Muscle of leg (tissue), 11 donors: Measurements from ENCODE around the gene SERPINE1. TPM values are rescaled to one million over a fixed set of nuclear protein-coding genes. Genes with fewer than 3 reads are reported as not detected.
A peak's percentile ranks its signal among the peaks of the same experiment; 100 is the strongest.
"Not testable (repeated sequence)": the region's sequence is repeated elsewhere in the genome, so short reads cannot be mapped to it uniquely, and the experiment has no call there.

ENCODE experiments used
- DNase-seq: peaks from one replicate; pipeline ENCODE4 v3.0.0; 2013
- H3K27ac ChIP-seq: one replicate; pipeline ENCODE4 v1.5.1; 2013; ENCODE audit warnings: mild to moderate bottlenecking, low read length, control low read depth
- H3K27me3 ChIP-seq: one replicate; pipeline ENCODE4 v1.6.1; 2013; ENCODE audit warnings: low read length; ENCODE audit not compliant: control insufficient read depth, insufficient read depth
- H3K36me3 ChIP-seq: one replicate; pipeline ENCODE4 v1.6.1; 2013; ENCODE audit warnings: low read length; ENCODE audit not compliant: control insufficient read depth, insufficient read depth
- H3K4me1 ChIP-seq: one replicate; pipeline ENCODE4 v1.6.1; 2013; ENCODE audit warnings: low read length; ENCODE audit not compliant: control insufficient read depth, insufficient read depth
- H3K4me3 ChIP-seq: one replicate; pipeline ENCODE4 v1.5.1; 2013; ENCODE audit warnings: low read length, control low read depth
- H3K9me3 ChIP-seq: replicated peaks from 2 replicates; pipeline ENCODE4 v1.6.1; 2013; ENCODE audit warnings: low read depth, low read length; ENCODE audit not compliant: control insufficient read depth
- WGBS: methylation state at CpG from one replicate; pipeline ENCODE4 v1.1.5; 2013; ENCODE audit warnings: missing lambda C conversion rate; ENCODE audit not compliant: insufficient coverage; 5-methylcytosine and 5-hydroxymethylcytosine counted together
- polyA plus RNA-seq, 8 donors: library from polyadenylated mRNA; unstranded; fragments of 120-200 nt; gene quantifications; one replicate each; pipeline versions ENCODE4 v1.2.1 to v1.2.3, GENCODE V29; 2013; ENCODE audit warnings: inconsistent platforms in 1 of 8, low replicate concordance in 1 of 8; ENCODE audit not compliant: insufficient read length in 8 of 8, insufficient read depth in 1 of 8
- total RNA-seq: library from RNA; stranded (reverse); fragments of 120-200 nt; gene quantifications from one replicate; pipeline ENCODE4 v1.2.4, GENCODE V29; 2013

The SERPINE1 gene
- total and polyA plus RNA-seq, 9 donors = 1.6 to 8.5 (median 5.3) TPM

- no peak overlapping the region for H3K4me3 ChIP-seq
- H3K9me3 ChIP-seq = no peaks in the 10 kb centered on the region
- 93% methylated on average over 7 of the region's 9 CpGs for WGBS
- no peak overlapping the region for H3K27ac ChIP-seq
- no peaks in the 10 kb centered on the region for H3K27me3 ChIP-seq
- no peak for DNase-seq
- peaks cover 18% of the 10 kb centered on the region for H3K4me1 ChIP-seq
- peaks cover 31% of the 10 kb centered on the region for H3K36me3 ChIP-seq
Observed at GRCh38 chr7:101089876-101090275, 37.0 kb upstream of the SERPINE1 start.

- not testable (repeated sequence) for H3K4me1 ChIP-seq, H3K9me3 ChIP-seq, H3K4me3 ChIP-seq, DNase-seq, H3K27me3 ChIP-seq, H3K27ac ChIP-seq
- 100% methylated on average over 1 of the region's 53 CpGs for WGBS
- peaks cover 25% of the 10 kb centered on the region for H3K36me3 ChIP-seq
Observed at GRCh38 chr7:101092266-101092905, 34.5 kb upstream of the SERPINE1 start.

GRCh38 chr7:101093906-101094305, 33.0 kb upstream of the SERPINE1 start:
- WGBS = 60% methylated on average over 1 of the region's 4 CpGs
- Histone ChIP-seq H3K9me3 (no peaks in the 10 kb centered on the region), H3K27me3 (no peaks in the 10 kb centered on the region), H3K27ac (peak overlapping the region; percentile 35), H3K4me1 (peaks cover 5% of the 10 kb centered on the region), H3K36me3 (peaks cover 11% of the 10 kb centered on the region), H3K4me3 (no peak overlapping the region)
- DNase-seq = peak; percentile 69

GRCh38 chr7:101094376-101094775, 32.5 kb upstream of the SERPINE1 start:
- H3K9me3 ChIP-seq = no peaks in the 10 kb centered on the region
- H3K27me3 ChIP-seq = no peaks in the 10 kb centered on the region
- peaks cover 5% of the 10 kb centered on the region for H3K4me1 ChIP-seq
- 41% methylated on average over 6 of the region's 9 CpGs for WGBS
- DNase-seq = no peak
- H3K27ac ChIP-seq = peak overlapping the region; percentile 25
- peaks cover 6% of the 10 kb centered on the region for H3K36me3 ChIP-seq
- H3K4me3 ChIP-seq = no peak overlapping the region

- peak; percentile 51 for DNase-seq
- Histone ChIP-seq H3K27ac (peak overlapping the region; percentile 25), H3K9me3 (no peaks in the 10 kb centered on the region), H3K4me3 (no peak overlapping the region), H3K27me3 (no peaks in the 10 kb centered on the region), H3K36me3 (peaks cover 5% of the 10 kb centered on the region), H3K4me1 (peaks cover 10% of the 10 kb centered on the region)
- 60% methylated on average over 4 of the region's 12 CpGs for WGBS
Observed at GRCh38 chr7:101094791-101095375, 32.0 kb upstream of the SERPINE1 start.

- no peak for DNase-seq
- peaks cover 6% of the 10 kb centered on the region for H3K27me3 ChIP-seq
- peaks cover 19% of the 10 kb centered on the region for H3K4me1 ChIP-seq
- H3K36me3 ChIP-seq = no peaks in the 10 kb centered on the region
- no peak overlapping the region for H3K27ac ChIP-seq
- H3K9me3 ChIP-seq = no peaks in the 10 kb centered on the region
- WGBS = no CpG with 5 or more reads among the region's 6 CpGs
- no peak overlapping the region for H3K4me3 ChIP-seq
Observed at GRCh38 chr7:101096331-101096956, 30.5 kb upstream of the SERPINE1 start.

- H3K27me3 ChIP-seq = peaks cover 6% of the 10 kb centered on the region
- DNase-seq = no peak
- WGBS = 89% methylated on average over 3 of the region's 5 CpGs
- no peaks in the 10 kb centered on the region for H3K9me3 ChIP-seq
- H3K4me1 ChIP-seq = peaks cover 19% of the 10 kb centered on the region
- H3K36me3 ChIP-seq = no peaks in the 10 kb centered on the region
- no peak overlapping the region for H3K27ac ChIP-seq
- H3K4me3 ChIP-seq = no peak overlapping the region
Observed at GRCh38 chr7:101096957-101097347, 30.0 kb upstream of the SERPINE1 start.

GRCh38 chr7:101097561-101097960, 29.3 kb upstream of the SERPINE1 start:
- Histone ChIP-seq H3K4me1 (peaks cover 19% of the 10 kb centered on the region), H3K9me3 (no peaks in the 10 kb centered on the region), H3K4me3 (no peak overlapping the region), H3K36me3 (no peaks in the 10 kb centered on the region), H3K27me3 (peaks cover 6% of the 10 kb centered on the region), H3K27ac (no peak overlapping the region)
- no CpG with 5 or more reads among the region's 4 CpGs for WGBS
- DNase-seq = no peak

GRCh38 chr7:101099969-101100781, 26.7 kb upstream of the SERPINE1 start:
- DNase-seq = peak; percentile 92
- no peaks in the 10 kb centered on the region for H3K9me3 ChIP-seq
- H3K27ac ChIP-seq = peak overlapping the region; percentile 13
- 13% methylated on average over 16 of the region's 26 CpGs for WGBS
- H3K36me3 ChIP-seq = no peaks in the 10 kb centered on the region
- H3K27me3 ChIP-seq = peaks cover 6% of the 10 kb centered on the region
- no peak overlapping the region for H3K4me3 ChIP-seq
- peaks cover 16% of the 10 kb centered on the region for H3K4me1 ChIP-seq
